ENCODE data around the gene C1orf53. TPM values are rescaled to one million over a fixed set of nuclear protein-coding genes. Genes with fewer than 3 reads are reported as not detected.

The C1orf53 gene
- total RNA-seq, 4 donors from 2014 or later: 2.5 to 7.0 TPM; not detected in 2

DNA sequence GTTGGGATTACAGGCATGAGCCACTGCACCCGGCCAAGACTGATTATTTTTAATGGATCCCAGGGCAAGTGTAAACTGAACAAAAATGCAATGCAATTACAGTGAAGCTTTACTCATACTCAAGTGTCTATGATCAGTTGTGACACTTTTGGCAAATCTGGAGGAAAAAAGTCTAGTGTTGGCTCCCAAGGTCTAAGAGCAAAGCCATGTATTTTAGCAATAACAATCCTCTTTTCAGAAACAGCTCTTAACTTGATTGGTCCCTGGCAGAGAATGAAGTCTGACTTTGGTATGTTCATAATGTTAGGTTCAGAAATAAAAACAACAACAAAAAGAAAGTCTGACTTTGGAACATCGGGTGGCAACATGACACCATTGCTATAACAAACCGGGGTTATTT is 40.2 kb upstream of the C1orf53 start:
- Histone ChIP-seq H3K4me3 (no peak overlapping the region), H3K27ac (no peak overlapping the region), H3K4me1 (peaks cover 0 to 6% (median 0%) of the 10 kb centered on the region in 4 donors), H3K27me3 (no peaks in the 10 kb centered on the region), H3K9me3 (no peaks in the 10 kb centered on the region), H3K36me3 (no peaks in the 10 kb centered on the region)
- TF ChIP-seq EP300 (IDR thresholded peaks at IDR 0.05; ENCODE audit: low read depth): no peak
- no peak for TF ChIP-seq POLR2AphosphoS5 (IDR thresholded peaks at IDR 0.05)
- TF ChIP-seq POLR2A (IDR thresholded peaks at IDR 0.05): no peak
- TF ChIP-seq, protein P1, sequence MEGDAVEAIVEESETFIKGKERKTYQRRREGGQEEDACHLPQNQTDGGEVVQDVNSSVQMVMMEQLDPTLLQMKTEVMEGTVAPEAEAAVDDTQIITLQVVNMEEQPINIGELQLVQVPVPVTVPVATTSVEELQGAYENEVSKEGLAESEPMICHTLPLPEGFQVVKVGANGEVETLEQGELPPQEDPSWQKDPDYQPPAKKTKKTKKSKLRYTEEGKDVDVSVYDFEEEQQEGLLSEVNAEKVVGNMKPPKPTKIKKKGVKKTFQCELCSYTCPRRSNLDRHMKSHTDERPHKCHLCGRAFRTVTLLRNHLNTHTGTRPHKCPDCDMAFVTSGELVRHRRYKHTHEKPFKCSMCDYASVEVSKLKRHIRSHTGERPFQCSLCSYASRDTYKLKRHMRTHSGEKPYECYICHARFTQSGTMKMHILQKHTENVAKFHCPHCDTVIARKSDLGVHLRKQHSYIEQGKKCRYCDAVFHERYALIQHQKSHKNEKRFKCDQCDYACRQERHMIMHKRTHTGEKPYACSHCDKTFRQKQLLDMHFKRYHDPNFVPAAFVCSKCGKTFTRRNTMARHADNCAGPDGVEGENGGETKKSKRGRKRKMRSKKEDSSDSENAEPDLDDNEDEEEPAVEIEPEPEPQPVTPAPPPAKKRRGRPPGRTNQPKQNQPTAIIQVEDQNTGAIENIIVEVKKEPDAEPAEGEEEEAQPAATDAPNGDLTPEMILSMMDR (IDR thresholded peaks at IDR 0.05): no peak
- intact Hi-C loops (cut with DNase I; ENCODE audit: low total_unique reads): no loop called here
- no peak for DNase-seq
- in situ Hi-C loops (cut with MboI; ENCODE audit: low pct_ligation_motif_present in 1 of 4, low pct_unique_long_range_greater_than_20kb in 1 of 4, low sequenced_read_pairs in 3 of 4): loop anchor here in 2 of 4 donors (10.0 to 25.0 kb wide), 2 partner anchors 247 to 250 kb away; no protein-coding TSS in a partner anchor
- WGBS, 2 donors (ENCODE audit: low coverage in 1 of 2): 80 to 81% methylated on average over 3 of the region's 3 CpGs

DNA sequence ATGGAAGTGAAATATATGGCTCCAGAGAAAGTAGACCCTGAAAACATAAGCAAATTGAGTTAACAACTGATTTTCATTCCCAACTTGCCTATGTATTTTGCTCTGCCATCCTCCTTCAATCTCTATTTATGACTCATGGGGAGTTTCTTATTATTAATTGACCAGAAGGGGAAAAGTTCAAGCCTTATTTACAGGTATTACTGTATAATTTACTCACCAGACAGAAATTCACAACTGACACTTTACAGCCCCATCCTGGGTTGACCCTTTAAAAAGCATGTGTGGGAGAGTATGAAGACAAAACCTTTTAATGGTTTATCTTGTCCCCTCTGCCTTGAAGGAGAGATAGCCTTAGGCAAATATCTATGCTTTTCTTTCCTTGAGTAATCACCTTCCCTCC is 39.8 kb upstream of the C1orf53 start:
- H3K4me3 ChIP-seq: no peak overlapping the region
- no peaks in the 10 kb centered on the region for H3K27me3 ChIP-seq
- in situ Hi-C loops (cut with MboI; ENCODE audit: low pct_ligation_motif_present in 1 of 4, low pct_unique_long_range_greater_than_20kb in 1 of 4, low sequenced_read_pairs in 3 of 4): loop anchor here in 2 of 4 donors (10.0 to 25.0 kb wide), 2 partner anchors 248 to 250 kb away; no protein-coding TSS in a partner anchor
- no peak overlapping the region for H3K27ac ChIP-seq
- intact Hi-C loops (cut with DNase I; ENCODE audit: low total_unique reads): no loop called here
- DNase-seq: no peak
- no peaks in the 10 kb centered on the region for H3K9me3 ChIP-seq
- H3K36me3 ChIP-seq: no peaks in the 10 kb centered on the region
- no peak for TF ChIP-seq POLR2A (IDR thresholded peaks at IDR 0.05)
- no peak for TF ChIP-seq EP300 (IDR thresholded peaks at IDR 0.05; ENCODE audit: low read depth)
- TF ChIP-seq, protein P1 (IDR thresholded peaks at IDR 0.05): no peak
- TF ChIP-seq POLR2AphosphoS5 (IDR thresholded peaks at IDR 0.05): no peak
- peaks cover 0 to 6% (median 0%) of the 10 kb centered on the region in 4 donors for H3K4me1 ChIP-seq

DNA sequence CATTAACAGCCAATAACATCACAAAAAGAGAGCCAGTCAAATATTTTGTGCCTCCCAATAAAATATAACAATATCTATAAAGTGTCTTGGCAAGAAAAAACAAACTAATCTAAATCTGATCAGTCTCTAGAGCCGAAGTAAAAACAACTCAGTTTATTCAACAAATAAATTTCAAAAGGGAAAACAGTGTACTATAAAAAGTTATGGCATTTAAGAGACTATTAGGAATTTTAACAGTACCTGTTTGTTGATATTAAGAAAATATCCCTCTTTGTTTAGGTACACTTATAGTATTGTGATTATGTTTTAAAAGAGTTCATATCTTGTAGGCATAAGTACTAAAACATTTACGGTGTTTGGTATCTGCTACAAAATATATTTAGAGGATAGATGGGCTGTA is 36.6 kb upstream of the C1orf53 start:
- H3K4me1 ChIP-seq: peaks cover 0 to 4% (median 0%) of the 10 kb centered on the region in 4 donors
- DNase-seq: no peak
- TF ChIP-seq, protein P1 (IDR thresholded peaks at IDR 0.05): no peak
- TF ChIP-seq POLR2AphosphoS5 (IDR thresholded peaks at IDR 0.05): no peak
- no peak for TF ChIP-seq EP300 (IDR thresholded peaks at IDR 0.05; ENCODE audit: low read depth)
- no peak for TF ChIP-seq POLR2A (IDR thresholded peaks at IDR 0.05)
- no peak overlapping the region for H3K27ac ChIP-seq
- H3K9me3 ChIP-seq: no peaks in the 10 kb centered on the region
- intact Hi-C loops (cut with DNase I; ENCODE audit: low total_unique reads): no loop called here
- WGBS, 2 donors (ENCODE audit: low coverage in 1 of 2): 70 to 92% methylated on average over 2 of the region's 2 CpGs
- no peaks in the 10 kb centered on the region for H3K27me3 ChIP-seq
- H3K36me3 ChIP-seq: no peaks in the 10 kb centered on the region
- no peak overlapping the region for H3K4me3 ChIP-seq
- in situ Hi-C loops (cut with MboI; ENCODE audit: low pct_ligation_motif_present in 1 of 4, low pct_unique_long_range_greater_than_20kb in 1 of 4, low sequenced_read_pairs in 3 of 4): loop anchor here in 2 of 4 donors (10.0 to 25.0 kb wide), 2 partner anchors 251 to 254 kb away; no protein-coding TSS in a partner anchor

DNA sequence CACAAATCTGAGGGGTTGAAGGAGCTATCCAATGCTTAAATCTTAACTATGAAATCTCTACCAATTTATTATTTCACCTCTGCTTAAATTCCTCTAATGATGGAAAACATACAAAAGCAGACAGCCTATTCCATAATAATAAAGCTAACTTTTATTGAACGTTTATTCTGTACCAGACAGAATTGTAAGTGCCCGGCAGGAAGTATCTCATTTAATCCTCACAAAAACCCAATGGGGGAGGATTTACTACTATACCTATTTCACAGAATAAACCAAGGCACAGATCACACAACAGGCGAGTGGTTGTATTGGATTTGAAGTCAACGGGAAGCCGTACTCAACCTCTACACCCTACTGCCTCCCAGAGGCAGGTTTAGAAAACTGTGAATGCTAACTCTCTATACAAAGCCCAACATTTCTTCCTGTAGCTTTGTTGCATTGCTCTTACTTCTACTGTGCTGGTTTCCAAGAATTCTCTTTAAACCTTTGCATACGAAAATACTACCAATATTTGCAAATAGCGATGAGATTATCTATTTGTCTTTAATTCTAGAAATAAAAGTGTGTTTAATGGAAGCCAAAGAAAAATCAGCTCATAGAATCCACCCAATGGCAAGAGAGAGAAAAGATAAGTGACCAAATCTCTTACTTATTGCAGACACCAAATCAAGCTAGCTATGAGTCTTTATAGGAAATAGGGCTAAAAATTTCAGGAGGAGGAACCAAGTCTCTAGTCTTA is 33.5 kb upstream of the C1orf53 start:
- Histone ChIP-seq H3K4me3 (no peak overlapping the region), H3K27me3 (no peaks in the 10 kb centered on the region), H3K27ac (no peak overlapping the region), H3K4me1 (peaks cover 0 to 4% (median 0%) of the 10 kb centered on the region in 4 donors), H3K9me3 (no peaks in the 10 kb centered on the region), H3K36me3 (no peaks in the 10 kb centered on the region)
- no peak for TF ChIP-seq POLR2A (IDR thresholded peaks at IDR 0.05)
- TF ChIP-seq, protein P1 (IDR thresholded peaks at IDR 0.05): peak; percentile 53 to 64 (median 59)
- no peak for TF ChIP-seq EP300 (IDR thresholded peaks at IDR 0.05; ENCODE audit: low read depth)
- no peak for TF ChIP-seq POLR2AphosphoS5 (IDR thresholded peaks at IDR 0.05)
- peak; percentile 42 for DNase-seq
- intact Hi-C loops (cut with DNase I; ENCODE audit: low total_unique reads) (no loop called here), in situ Hi-C loops (cut with MboI; ENCODE audit: low pct_ligation_motif_present in 1 of 4, low pct_unique_long_range_greater_than_20kb in 1 of 4, low sequenced_read_pairs in 3 of 4) (loop anchor here in 2 of 4 donors (10.0 to 25.0 kb wide), 2 partner anchors 254 to 257 kb away; no protein-coding TSS in a partner anchor)
- WGBS, 2 donors (ENCODE audit: low coverage in 1 of 2): 1 to 8% methylated on average over 7 of the region's 7 CpGs
